Measurements from ENCODE around the gene C1D.
A peak's percentile ranks its signal among the peaks of the same experiment; 100 is the strongest.

Gene C1D

GRCh38 chr2:68059784-68060525, 2.8 kb downstream of the C1D start:
- no peak for FAIRE-seq

GRCh38 chr2:68057658-68058396, 5.0 kb downstream of the C1D start:
- DNase-seq (ENCODE audit: insufficient read length, low spot score) (no peak), FAIRE-seq (no peak)

More at GRCh38 chr2:68059784-68060525, 2.8 kb downstream of the C1D start:
- DNase-seq (ENCODE audit: insufficient read length, low spot score), result no peak

- FAIRE-seq (no peak), DNase-seq (ENCODE audit: insufficient read length, low spot score) (no peak)
Measured at GRCh38 chr2:68052717-68053422, 9.9 kb downstream of the C1D start.

- DNase-seq (ENCODE audit: insufficient read length, low spot score), result no peak
- peak; percentile 81 for FAIRE-seq
Measured at GRCh38 chr2:68050353-68050752, 12.5 kb downstream of the C1D start.

- DNase-seq (ENCODE audit: insufficient read length, low spot score) (no peak), FAIRE-seq (no peak)
Measured at GRCh38 chr2:68046642-68047240, 16.1 kb downstream of the C1D start.

- FAIRE-seq, result no peak
- DNase-seq (ENCODE audit: insufficient read length, low spot score), result no peak
Measured at GRCh38 chr2:68046224-68046623, 16.6 kb downstream of the C1D start.

GRCh38 chr2:68045342-68045741, 17.5 kb downstream of the C1D start:
- DNase-seq (ENCODE audit: insufficient read length, low spot score), result no peak
- no peak for FAIRE-seq

- DNase-seq (ENCODE audit: insufficient read length, low spot score) (no peak), FAIRE-seq (no peak)
Measured at GRCh38 chr2:68044099-68044498, 18.7 kb downstream of the C1D start.

- FAIRE-seq, result no peak
- DNase-seq (ENCODE audit: insufficient read length, low spot score), result no peak
Measured at GRCh38 chr2:68043695-68044094, 19.1 kb downstream of the C1D start.

GRCh38 chr2:68043032-68043431, 19.8 kb downstream of the C1D start:
- FAIRE-seq, result no peak
- DNase-seq (ENCODE audit: insufficient read length, low spot score), result no peak

- DNase-seq (ENCODE audit: insufficient read length, low spot score) (no peak), FAIRE-seq (no peak)
Measured at GRCh38 chr2:68041704-68042245, 21.0 kb downstream of the C1D start.

GRCh38 chr2:68040078-68040477, 22.7 kb downstream of the C1D start:
- no peak for DNase-seq (ENCODE audit: insufficient read length, low spot score)
- no peak for FAIRE-seq

- FAIRE-seq (no peak), DNase-seq (ENCODE audit: insufficient read length, low spot score) (no peak)
Measured at GRCh38 chr2:68039317-68039716, 23.5 kb downstream of the C1D start.

- DNase-seq (ENCODE audit: insufficient read length, low spot score) (no peak), FAIRE-seq (no peak)
Measured at GRCh38 chr2:68032702-68033101, 30.1 kb downstream of the C1D start.

- FAIRE-seq, result peak; percentile 93
- DNase-seq (ENCODE audit: insufficient read length, low spot score), result peak; percentile 9
Measured at GRCh38 chr2:68031542-68032160, 31.2 kb downstream of the C1D start.

GRCh38 chr2:68031043-68031442, 31.8 kb downstream of the C1D start:
- DNase-seq (ENCODE audit: insufficient read length, low spot score) (no peak), FAIRE-seq (no peak)

- no peak for FAIRE-seq
- no peak for DNase-seq (ENCODE audit: insufficient read length, low spot score)
Measured at GRCh38 chr2:68030529-68030928, 32.3 kb downstream of the C1D start.

- DNase-seq (ENCODE audit: insufficient read length, low spot score), result no peak
- FAIRE-seq, result no peak
Measured at GRCh38 chr2:68027959-68028358, 34.8 kb downstream of the C1D start.

- no peak for DNase-seq (ENCODE audit: insufficient read length, low spot score)
- no peak for FAIRE-seq
Measured at GRCh38 chr2:68024450-68024849, 38.4 kb downstream of the C1D start.

GRCh38 chr2:68023904-68024303, 38.9 kb downstream of the C1D start:
- no peak for FAIRE-seq

More at GRCh38 chr2:68023904-68024303, 38.9 kb downstream of the C1D start:
- no peak for DNase-seq (ENCODE audit: insufficient read length, low spot score)
